ENCODE data around the gene ARGFX. TPM values are rescaled to one million over a fixed set of nuclear protein-coding genes. Genes with fewer than 3 reads are reported as not detected.

Gene ARGFX
- total and polyA plus RNA-seq, 2 of the 13 experiments (the other 11 are each of a cell fraction or from before 2014, with no cell fraction given) = not detected

DNA sequence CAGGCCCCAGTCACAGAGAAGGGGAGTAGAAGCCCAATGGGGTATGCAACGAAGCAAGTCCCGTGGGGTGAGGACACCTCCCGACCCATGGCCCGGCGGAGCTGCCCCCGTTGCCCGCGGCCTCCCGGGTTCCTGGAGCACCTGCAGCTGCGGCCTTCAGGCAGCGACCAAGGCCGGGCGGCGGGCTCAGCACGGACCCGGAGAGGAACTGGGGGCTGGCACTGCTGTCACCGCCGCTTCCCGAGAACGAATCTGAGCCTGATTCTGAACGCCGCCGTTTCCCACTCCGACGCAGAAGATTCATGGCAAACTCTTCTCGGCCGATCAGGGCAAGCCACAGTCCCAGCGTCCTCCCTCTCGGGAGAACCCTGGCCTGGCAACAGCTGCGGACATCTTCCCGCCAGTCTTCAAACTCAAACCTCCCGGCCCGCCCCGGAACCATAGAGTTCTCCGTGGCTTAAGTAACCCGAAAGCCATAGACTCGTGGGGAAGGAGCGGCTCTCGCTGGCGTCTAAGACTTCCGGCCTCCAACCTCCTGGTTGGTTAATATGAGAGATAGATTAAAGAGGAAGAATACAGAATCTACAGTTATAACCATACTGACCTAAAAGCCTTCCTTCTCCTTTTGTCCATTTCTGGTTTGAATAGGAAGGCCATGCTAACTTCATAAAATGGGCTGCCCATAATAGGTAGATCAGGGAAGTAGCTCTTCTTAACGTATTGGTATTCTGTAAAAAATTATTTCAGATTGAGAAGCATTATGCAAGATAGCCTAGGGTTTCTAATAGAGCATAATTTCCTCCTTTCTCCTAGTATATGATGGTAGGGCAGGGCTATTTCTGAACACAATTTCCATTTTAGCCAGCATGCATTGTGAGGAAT, 21.9 kb upstream of the ARGFX start, which contains the start of gene POLQ (continued):
- TF ChIP-seq MAFF (IDR thresholded peaks at IDR 0.05; ENCODE audit: low read depth, low read length) = no peak
- TF ChIP-seq, protein P1, sequence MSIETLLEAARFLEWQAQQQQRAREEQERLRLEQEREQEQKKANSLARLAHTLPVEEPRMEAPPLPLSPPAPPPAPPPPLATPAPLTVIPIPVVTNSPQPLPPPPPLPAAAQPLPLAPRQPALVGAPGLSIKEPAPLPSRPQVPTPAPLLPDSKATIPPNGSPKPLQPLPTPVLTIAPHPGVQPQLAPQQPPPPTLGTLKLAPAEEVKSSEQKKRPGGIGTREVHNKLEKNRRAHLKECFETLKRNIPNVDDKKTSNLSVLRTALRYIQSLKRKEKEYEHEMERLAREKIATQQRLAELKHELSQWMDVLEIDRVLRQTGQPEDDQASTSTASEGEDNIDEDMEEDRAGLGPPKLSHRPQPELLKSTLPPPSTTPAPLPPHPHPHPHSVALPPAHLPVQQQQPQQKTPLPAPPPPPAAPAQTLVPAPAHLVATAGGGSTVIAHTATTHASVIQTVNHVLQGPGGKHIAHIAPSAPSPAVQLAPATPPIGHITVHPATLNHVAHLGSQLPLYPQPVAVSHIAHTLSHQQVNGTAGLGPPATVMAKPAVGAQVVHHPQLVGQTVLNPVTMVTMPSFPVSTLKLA (IDR thresholded peaks at IDR 0.05) = no peak
- TF ChIP-seq AKAP8 (CRISPR knock-in tag; IDR thresholded peaks at IDR 0.05) = no peak
- peak; percentile 61; the same call in 1 of the 2 replicates for TF ChIP-seq ISL2 (CRISPR knock-in tag; IDR thresholded peaks at IDR 0.05)
- no peak for TF ChIP-seq MTF1 (CRISPR knock-in tag; IDR thresholded peaks at IDR 0.05)
- peak; percentile 86 for TF ChIP-seq KDM2A (CRISPR knock-in tag; IDR thresholded peaks at IDR 0.05; ENCODE audit: borderline replicate concordance, low read depth)
- peak; percentile 96; the same call in 1 of the 2 replicates for TF ChIP-seq KDM5A (IDR thresholded peaks at IDR 0.05; ENCODE audit: borderline replicate concordance, low read length)
- TF ChIP-seq SMARCC2 (IDR thresholded peaks at IDR 0.05) = no peak
- peak; percentile 51; the same call in 1 of the 2 replicates for TF ChIP-seq MED1 (CRISPR knock-in tag; IDR thresholded peaks at IDR 0.05)
- TF ChIP-seq, protein P2, sequence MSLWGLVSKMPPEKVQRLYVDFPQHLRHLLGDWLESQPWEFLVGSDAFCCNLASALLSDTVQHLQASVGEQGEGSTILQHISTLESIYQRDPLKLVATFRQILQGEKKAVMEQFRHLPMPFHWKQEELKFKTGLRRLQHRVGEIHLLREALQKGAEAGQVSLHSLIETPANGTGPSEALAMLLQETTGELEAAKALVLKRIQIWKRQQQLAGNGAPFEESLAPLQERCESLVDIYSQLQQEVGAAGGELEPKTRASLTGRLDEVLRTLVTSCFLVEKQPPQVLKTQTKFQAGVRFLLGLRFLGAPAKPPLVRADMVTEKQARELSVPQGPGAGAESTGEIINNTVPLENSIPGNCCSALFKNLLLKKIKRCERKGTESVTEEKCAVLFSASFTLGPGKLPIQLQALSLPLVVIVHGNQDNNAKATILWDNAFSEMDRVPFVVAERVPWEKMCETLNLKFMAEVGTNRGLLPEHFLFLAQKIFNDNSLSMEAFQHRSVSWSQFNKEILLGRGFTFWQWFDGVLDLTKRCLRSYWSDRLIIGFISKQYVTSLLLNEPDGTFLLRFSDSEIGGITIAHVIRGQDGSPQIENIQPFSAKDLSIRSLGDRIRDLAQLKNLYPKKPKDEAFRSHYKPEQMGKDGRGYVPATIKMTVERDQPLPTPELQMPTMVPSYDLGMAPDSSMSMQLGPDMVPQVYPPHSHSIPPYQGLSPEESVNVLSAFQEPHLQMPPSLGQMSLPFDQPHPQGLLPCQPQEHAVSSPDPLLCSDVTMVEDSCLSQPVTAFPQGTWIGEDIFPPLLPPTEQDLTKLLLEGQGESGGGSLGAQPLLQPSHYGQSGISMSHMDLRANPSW (CRISPR knock-in tag; IDR thresholded peaks at IDR 0.05; ENCODE audit: borderline replicate concordance) = no peak
- 0 out of 2 replicates have a peak, but pooled peaks have one; percentile 82 for TF ChIP-seq ISX (CRISPR knock-in tag; conservative IDR thresholded peaks at IDR 0.05)
- TF ChIP-seq ZSCAN21 (CRISPR knock-in tag; IDR thresholded peaks at IDR 0.05; ENCODE audit: borderline replicate concordance) = no peak
- no peak for TF ChIP-seq CHD4 (IDR thresholded peaks at IDR 0.05; ENCODE audit: borderline replicate concordance, low read length)
- no peak for TF ChIP-seq ZBTB38 (CRISPR knock-in tag; IDR thresholded peaks at IDR 0.05)
- 0 out of 2 replicates have a peak, but pooled peaks have one; percentile 60 for TF ChIP-seq ZFP90 (CRISPR knock-in tag; IDR thresholded peaks at IDR 0.05; ENCODE audit: borderline replicate concordance)
- TF ChIP-seq ZBTB42 (CRISPR knock-in tag; IDR thresholded peaks at IDR 0.05) = no peak
- peak; percentile 79; the same call in 1 of the 2 replicates for TF ChIP-seq ZNF430 (CRISPR knock-in tag; IDR thresholded peaks at IDR 0.05)
- TF ChIP-seq ZBTB7A (CRISPR knock-in tag; IDR thresholded peaks at IDR 0.05) = peak; percentile 40; the same call in 1 of the 2 replicates
- TF ChIP-seq ZNF724P (CRISPR knock-in tag; IDR thresholded peaks at IDR 0.05; ENCODE audit: borderline replicate concordance) = no peak
- no peak for TF ChIP-seq KDM3A (CRISPR knock-in tag; IDR thresholded peaks at IDR 0.05; ENCODE audit: low read depth)
- peak; percentile 76 for TF ChIP-seq GABPA (IDR thresholded peaks at IDR 0.05; ENCODE audit: low read depth, low read length)
- peak; percentile 97 for TF ChIP-seq GABPA (CRISPR knock-in tag; IDR thresholded peaks at IDR 0.05; ENCODE audit: low read depth)
- TF ChIP-seq NFYC (CRISPR knock-in tag; IDR thresholded peaks at IDR 0.05) = peak; percentile 38; the same call in 1 of the 2 replicates
- TF ChIP-seq ZNF34 (CRISPR knock-in tag; IDR thresholded peaks at IDR 0.05; ENCODE audit: borderline replicate concordance) = no peak
- TF ChIP-seq IKZF1 (IDR thresholded peaks at IDR 0.05) = no peak
- TF ChIP-seq SIX4 (CRISPR knock-in tag; IDR thresholded peaks at IDR 0.05) = no peak
- no peak for TF ChIP-seq SRF (IDR thresholded peaks at IDR 0.05; ENCODE audit: low read depth, low read length)
- TF ChIP-seq CREB1 (IDR thresholded peaks at IDR 0.05) = no peak
- peak; percentile 71; the same call in 1 of the 2 replicates for TF ChIP-seq CREB1 (CRISPR knock-in tag; IDR thresholded peaks at IDR 0.05)
- TF ChIP-seq SRSF1 (optimal IDR thresholded peaks at IDR 0.05; ENCODE audit: low read depth, low read length) = no peak

All from HepG2 (cell line).